Measurements from ENCODE around the gene CNTNAP2.

The CNTNAP2 gene

GRCh38 chr7:147638566-147638965 is 1522.0 kb downstream of the CNTNAP2 start:
- H3K79me2 ChIP-seq (ENCODE audit: insufficient read depth, low read depth): no peaks in the 10 kb centered on the region
- no peak overlapping the region for H3K4me3 ChIP-seq (IDR thresholded peaks at IDR 0.05; ENCODE audit: insufficient read depth, low read depth, low read length)
- H3K4me2 ChIP-seq: no peak overlapping the region
- no peaks in the 10 kb centered on the region for H3K4me1 ChIP-seq (ENCODE audit: low read depth, poor library complexity, severe bottlenecking)
- H3K27me3 ChIP-seq (ENCODE audit: insufficient read depth, low read depth): no peaks in the 10 kb centered on the region
- H3K9ac ChIP-seq: no peak overlapping the region
- H2AFZ ChIP-seq (ENCODE audit: low read depth): no peak overlapping the region
- no peak overlapping the region for H3K27ac ChIP-seq
- H3K36me3 ChIP-seq (ENCODE audit: insufficient read depth): no peaks in the 10 kb centered on the region
- no peak for TF ChIP-seq CTCF (conservative IDR thresholded peaks at IDR 0.05; ENCODE audit: low read depth, low read length)
- H4K20me1 ChIP-seq (ENCODE audit: insufficient read depth): no peaks in the 10 kb centered on the region

- no peak for TF ChIP-seq CTCF (conservative IDR thresholded peaks at IDR 0.05; ENCODE audit: low read depth, low read length)
- Histone ChIP-seq H3K9ac (no peak overlapping the region), H4K20me1 (ENCODE audit: insufficient read depth) (no peaks in the 10 kb centered on the region), H2AFZ (ENCODE audit: low read depth) (no peak overlapping the region), H3K4me1 (ENCODE audit: low read depth, poor library complexity, severe bottlenecking) (no peaks in the 10 kb centered on the region), H3K27ac (no peak overlapping the region), H3K27me3 (ENCODE audit: insufficient read depth, low read depth) (no peaks in the 10 kb centered on the region), H3K36me3 (ENCODE audit: insufficient read depth) (no peaks in the 10 kb centered on the region), H3K79me2 (ENCODE audit: insufficient read depth, low read depth) (no peaks in the 10 kb centered on the region), H3K4me2 (no peak overlapping the region), H3K4me3 (IDR thresholded peaks at IDR 0.05; ENCODE audit: insufficient read depth, low read depth, low read length) (no peak overlapping the region)
These were observed 1522.4 kb downstream of the CNTNAP2 start for GRCh38 chr7:147639037-147639436.

- TF ChIP-seq CTCF (conservative IDR thresholded peaks at IDR 0.05; ENCODE audit: low read depth, low read length): no peak
- Histone ChIP-seq H3K36me3 (ENCODE audit: insufficient read depth) (no peaks in the 10 kb centered on the region), H3K4me2 (no peak overlapping the region), H3K9ac (no peak overlapping the region), H3K4me3 (IDR thresholded peaks at IDR 0.05; ENCODE audit: insufficient read depth, low read depth, low read length) (no peak overlapping the region), H3K27ac (no peak overlapping the region), H2AFZ (ENCODE audit: low read depth) (no peak overlapping the region), H3K27me3 (ENCODE audit: insufficient read depth, low read depth) (no peaks in the 10 kb centered on the region), H3K4me1 (ENCODE audit: low read depth, poor library complexity, severe bottlenecking) (no peaks in the 10 kb centered on the region), H4K20me1 (ENCODE audit: insufficient read depth) (no peaks in the 10 kb centered on the region), H3K79me2 (ENCODE audit: insufficient read depth, low read depth) (no peaks in the 10 kb centered on the region)
These were observed 1523.2 kb downstream of the CNTNAP2 start for GRCh38 chr7:147639751-147640150.

GRCh38 chr7:147640821-147641220 is 1524.2 kb downstream of the CNTNAP2 start:
- H3K79me2 ChIP-seq (ENCODE audit: insufficient read depth, low read depth): no peaks in the 10 kb centered on the region

More at GRCh38 chr7:147640821-147641220, 1524.2 kb downstream of the CNTNAP2 start:
- TF ChIP-seq CTCF (conservative IDR thresholded peaks at IDR 0.05; ENCODE audit: low read depth, low read length): no peak
- Histone ChIP-seq H2AFZ (ENCODE audit: low read depth) (no peak overlapping the region), H4K20me1 (ENCODE audit: insufficient read depth) (no peaks in the 10 kb centered on the region), H3K9ac (no peak overlapping the region), H3K36me3 (ENCODE audit: insufficient read depth) (no peaks in the 10 kb centered on the region), H3K4me3 (IDR thresholded peaks at IDR 0.05; ENCODE audit: insufficient read depth, low read depth, low read length) (no peak overlapping the region), H3K4me2 (no peak overlapping the region), H3K4me1 (ENCODE audit: low read depth, poor library complexity, severe bottlenecking) (no peaks in the 10 kb centered on the region), H3K27me3 (ENCODE audit: insufficient read depth, low read depth) (no peaks in the 10 kb centered on the region), H3K27ac (no peak overlapping the region)

Measured in KMS-11 (cell line).